Upper lobe of left lung (tissue), 4 donors: ENCODE measurements around the gene SIRPA.

Experiments
- POLR2A ChIP-seq, 4 donors: fragments of 450-650 bp; IDR thresholded peaks; one replicate each; pipeline ENCODE4 v1.5.1; 2016 to 2017; ENCODE audit warnings: antibody characterized with exemption in 4 of 4, mild to moderate bottlenecking in 2 of 4
- TF ChIP-seq, protein P1 (sequence below), 6 experiments: fragments of 450-650 bp in 4 of 6; fragments of 200-600 bp in 2 of 6; sonication (generic) in 2 of 6; IDR thresholded peaks; one replicate each; pipeline ENCODE4 v1.5.1; 2016 to 2019; ENCODE audit warnings: antibody characterized with exemption in 6 of 6

DNA sequence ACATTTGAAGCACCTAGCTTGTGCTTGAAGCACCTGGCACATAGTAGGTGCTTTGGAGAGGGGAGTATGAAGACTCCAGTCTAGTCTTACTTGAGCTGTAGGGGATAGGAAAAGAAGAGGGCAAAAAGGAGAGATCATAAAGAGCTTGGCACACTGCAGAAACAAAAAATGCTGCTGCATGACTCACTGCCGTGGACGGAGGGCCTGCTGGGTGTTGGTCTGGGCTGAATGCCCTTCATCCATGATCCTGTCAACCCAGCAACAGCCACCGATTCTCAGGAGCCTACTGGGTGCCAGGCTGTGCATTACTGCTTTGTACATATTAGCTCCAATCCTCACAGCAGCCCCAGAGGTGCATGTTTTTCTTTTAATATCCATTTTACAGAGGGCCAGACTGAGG lies 92.6 kb downstream of the SIRPA start:
- TF ChIP-seq POLR2A (IDR thresholded peaks at IDR 0.05), result no peak
- TF ChIP-seq, protein P1, sequence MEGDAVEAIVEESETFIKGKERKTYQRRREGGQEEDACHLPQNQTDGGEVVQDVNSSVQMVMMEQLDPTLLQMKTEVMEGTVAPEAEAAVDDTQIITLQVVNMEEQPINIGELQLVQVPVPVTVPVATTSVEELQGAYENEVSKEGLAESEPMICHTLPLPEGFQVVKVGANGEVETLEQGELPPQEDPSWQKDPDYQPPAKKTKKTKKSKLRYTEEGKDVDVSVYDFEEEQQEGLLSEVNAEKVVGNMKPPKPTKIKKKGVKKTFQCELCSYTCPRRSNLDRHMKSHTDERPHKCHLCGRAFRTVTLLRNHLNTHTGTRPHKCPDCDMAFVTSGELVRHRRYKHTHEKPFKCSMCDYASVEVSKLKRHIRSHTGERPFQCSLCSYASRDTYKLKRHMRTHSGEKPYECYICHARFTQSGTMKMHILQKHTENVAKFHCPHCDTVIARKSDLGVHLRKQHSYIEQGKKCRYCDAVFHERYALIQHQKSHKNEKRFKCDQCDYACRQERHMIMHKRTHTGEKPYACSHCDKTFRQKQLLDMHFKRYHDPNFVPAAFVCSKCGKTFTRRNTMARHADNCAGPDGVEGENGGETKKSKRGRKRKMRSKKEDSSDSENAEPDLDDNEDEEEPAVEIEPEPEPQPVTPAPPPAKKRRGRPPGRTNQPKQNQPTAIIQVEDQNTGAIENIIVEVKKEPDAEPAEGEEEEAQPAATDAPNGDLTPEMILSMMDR (IDR thresholded peaks at IDR 0.05), result no peak
